H1 (cell line): ENCODE measurements around the gene NXT1. TPM values are rescaled to one million over a fixed set of nuclear protein-coding genes. Genes with fewer than 3 reads are reported as not detected.

Experiments
- CTCF ChIA-PET: fragments of 300-600 bp; sonication (Branson Sonifier 250); formaldehyde crosslinking; loops from one replicate; lab custom pipeline; 2021; ENCODE audit not compliant: partially characterized antibody; lab: Charles Lee
- POLR2A ChIA-PET: fragments of 300-600 bp; sonication (Branson Sonifier 250); formaldehyde crosslinking; loops from one replicate; lab custom pipeline; 2021; ENCODE audit warnings: inconsistent platforms; ENCODE audit not compliant: partially characterized antibody; lab: Charles Lee
- DNase-seq, 2 experiments: peaks; one replicate each; pipeline versions ENCODE4 v3.0.0 to v3.0.0-alpha.2; 2010 to 2022; ENCODE audit warnings: low spot score in 2 of 2, low read depth in 1 of 2, mixed read lengths in 1 of 2
- FAIRE-seq: peaks from 2 replicates; lab custom pipeline; 2011; peaks lifted over from hg19 to GRCh38; lab: Jason Lieb, UNC
- H2AFZ ChIP-seq: 2 replicates; pipeline ENCODE4 v1.8.1; 2012; ENCODE audit warnings: low read length, inconsistent platforms
- H2AK5ac ChIP-seq: 2 replicates; pipeline ENCODE4 v1.6.1; 2013; ENCODE audit warnings: low read depth, low read length
- H2BK120ac ChIP-seq: replicated peaks from 2 replicates; pipeline ENCODE3; 2013; ENCODE audit warnings: low read depth, low read length, inconsistent platforms
- H2BK12ac ChIP-seq: 2 replicates; pipeline ENCODE4 v1.6.1; 2013; ENCODE audit warnings: low read depth, low read length
- H2BK15ac ChIP-seq: 2 replicates; pipeline ENCODE4 v1.6.1; 2013; ENCODE audit warnings: low read length
- H2BK20ac ChIP-seq: 2 replicates; pipeline ENCODE4 v1.6.1; 2013; ENCODE audit warnings: low read length
- H2BK5ac ChIP-seq: 2 replicates; pipeline ENCODE4 v1.6.1; 2013; ENCODE audit warnings: low read depth, low read length
- H3K14ac ChIP-seq: 2 replicates; pipeline ENCODE4 v1.6.1; 2013; ENCODE audit warnings: inconsistent platforms; ENCODE audit not compliant: insufficient read length
- H3K18ac ChIP-seq: 2 replicates; pipeline ENCODE4 v1.6.1; 2013; ENCODE audit warnings: low read length; ENCODE audit errors: extremely low read depth
- H3K23ac ChIP-seq: 2 replicates; pipeline ENCODE4 v1.6.1; 2013; ENCODE audit warnings: inconsistent platforms; ENCODE audit not compliant: insufficient read length
- H3K23me2 ChIP-seq: 2 replicates; pipeline ENCODE4 v1.6.1; 2013; ENCODE audit warnings: low read depth, low read length
- H3K27ac ChIP-seq: 2 replicates; pipeline ENCODE4 v1.6.1; 2011; ENCODE audit warnings: low read depth, low read length, inconsistent platforms
- H3K27me3 ChIP-seq, 4 experiments: replicated peaks in 1 of 4; 1 replicate in 1 of 4; 2 replicates in 3 of 4; pipeline versions ENCODE4 v1.6.1 to v1.8.1; 2011 to 2013; ENCODE audit warnings: low read length in 3 of 4, mild to moderate bottlenecking in 3 of 4, inconsistent platforms in 2 of 4, mixed read lengths in 2 of 4, moderate library complexity in 1 of 4; ENCODE audit not compliant: control insufficient read depth in 3 of 4, insufficient read depth in 3 of 4; ENCODE audit errors: extremely low read depth in 1 of 4
- H3K36me3 ChIP-seq, 4 experiments: 2 replicates each; pipeline versions ENCODE4 v1.6.1 to v1.8.1; 2011 to 2013; ENCODE audit warnings: mild to moderate bottlenecking in 4 of 4, low read length in 3 of 4, moderate library complexity in 2 of 4, control low read depth in 1 of 4, inconsistent platforms in 1 of 4; ENCODE audit not compliant: insufficient read depth in 4 of 4, control insufficient read depth in 2 of 4
- H3K4ac ChIP-seq: replicated peaks from 2 replicates; pipeline ENCODE3; 2013; ENCODE audit warnings: low read length, low read depth, mixed read lengths, inconsistent platforms; ENCODE audit not compliant: insufficient read length
- H3K4me1 ChIP-seq, 4 experiments: replicated peaks in 1 of 4; 1 replicate in 1 of 4; 2 replicates in 3 of 4; pipeline versions ENCODE4 v1.6.1 to v1.8.1; 2011 to 2013; ENCODE audit warnings: low read length in 3 of 4, inconsistent platforms in 2 of 4, mixed read lengths in 1 of 4; ENCODE audit not compliant: insufficient read depth in 4 of 4, control insufficient read depth in 3 of 4
- H3K4me2 ChIP-seq, 2 experiments: 2 replicates each; pipeline versions ENCODE4 v1.6.1 to v1.8.1; 2011 to 2013; ENCODE audit warnings: low read depth in 2 of 2, low read length in 2 of 2, control low read depth in 1 of 2, inconsistent platforms in 1 of 2, mild to moderate bottlenecking in 1 of 2; ENCODE audit not compliant: insufficient read depth in 1 of 2
- H3K4me3 ChIP-seq, 4 experiments: fragments of 200-600, 300-600 bp in 1 of 4; sonication (generic), shearing (Covaris generic), sonication (Bioruptor Twin) in 1 of 4; 2 replicates each; pipeline versions ENCODE4 v1.5.1 to v1.8.1; 2011 to 2016; ENCODE audit warnings: low read length in 4 of 4, low read depth in 3 of 4, control low read depth in 2 of 4, inconsistent platforms in 2 of 4, mild to moderate bottlenecking in 2 of 4, mixed read lengths in 1 of 4, moderate library complexity in 1 of 4; ENCODE audit not compliant: insufficient read depth in 2 of 4; ENCODE audit errors: extremely low read depth in 1 of 4
- H3K56ac ChIP-seq: replicated peaks from 2 replicates; pipeline ENCODE3; 2013; ENCODE audit warnings: low read depth, mild to moderate bottlenecking, mixed read lengths, low read length, inconsistent platforms; ENCODE audit not compliant: insufficient read length
- H3K79me1 ChIP-seq: 2 replicates; pipeline ENCODE4 v1.6.1; 2013; ENCODE audit warnings: low read depth, low read length, control low read depth
- H3K79me2 ChIP-seq, 2 experiments: 2 replicates each; pipeline versions ENCODE4 v1.6.1 to v1.8.1; 2012 to 2013; ENCODE audit warnings: low read length in 2 of 2, mild to moderate bottlenecking in 2 of 2, inconsistent platforms in 1 of 2; ENCODE audit not compliant: insufficient read depth in 2 of 2, control insufficient read depth in 1 of 2
- H3K9ac ChIP-seq, 4 experiments: replicated peaks in 1 of 4; 1 replicate in 1 of 4; 2 replicates in 3 of 4; pipeline versions ENCODE4 v1.6.1 to v1.8.1; 2011 to 2013; ENCODE audit warnings: low read depth in 3 of 4, low read length in 3 of 4, control low read depth in 2 of 4, mild to moderate bottlenecking in 2 of 4, moderate library complexity in 2 of 4, inconsistent platforms in 1 of 4; ENCODE audit errors: extremely low read depth in 1 of 4
- H3K9me3 ChIP-seq, 2 experiments: 2 replicates each; pipeline versions ENCODE4 v1.6.1 to v1.8.1; 2012 to 2013; ENCODE audit warnings: mild to moderate bottlenecking in 2 of 2, moderate library complexity in 2 of 2, control low read depth in 1 of 2, inconsistent platforms in 1 of 2, low read depth in 1 of 2, low read length in 1 of 2, mixed read lengths in 1 of 2; ENCODE audit not compliant: insufficient read depth in 2 of 2
- H4K20me1 ChIP-seq, 2 experiments: replicated peaks in 1 of 2; 2 replicates each; pipeline versions ENCODE3 to v1.8.1; 2011 to 2013; ENCODE audit warnings: inconsistent platforms in 2 of 2, low read length in 2 of 2, mild to moderate bottlenecking in 1 of 2; ENCODE audit not compliant: insufficient read depth in 2 of 2, control insufficient read depth in 1 of 2
- H4K5ac ChIP-seq: 2 replicates; pipeline ENCODE4 v1.6.1; 2013; ENCODE audit warnings: low read length, low read depth, mixed read lengths, inconsistent platforms; ENCODE audit not compliant: insufficient read length
- H4K8ac ChIP-seq: 2 replicates; pipeline ENCODE4 v1.8.0; 2013; ENCODE audit warnings: mild to moderate bottlenecking, moderate library complexity, low read length, inconsistent platforms; ENCODE audit not compliant: insufficient read depth; ENCODE audit errors: extremely low read depth
- H4K91ac ChIP-seq: replicated peaks from 2 replicates; pipeline ENCODE3; 2013; ENCODE audit warnings: low read length, mixed read lengths, inconsistent platforms; ENCODE audit not compliant: insufficient read length
- CREB1 ChIP-seq: IDR thresholded peaks from 2 replicates; pipeline ENCODE4 v1.6.1; 2012; ENCODE audit warnings: inconsistent platforms
- POLR2A ChIP-seq, 2 experiments: IDR thresholded peaks; 1 replicate in 1 of 2; 2 replicates in 1 of 2; pipeline ENCODE4 v1.6.1; 2011; ENCODE audit warnings: low read depth in 2 of 2, low read length in 2 of 2, mild to moderate bottlenecking in 2 of 2; ENCODE audit errors: control extremely low read depth in 1 of 2
- SP4 ChIP-seq: IDR thresholded peaks from 2 replicates; pipeline ENCODE4 v1.6.1; 2012; ENCODE audit warnings: low read length, inconsistent platforms
- WGBS, 2 experiments: shearing (Covaris generic) in 1 of 2; methylation state at CpG; one replicate each; pipeline versions ENCODE4 v1.1.6 to v1.1.7; 2013 to 2015; ENCODE audit warnings: low lambda C conversion rate in 2 of 2, mixed read lengths in 2 of 2, inconsistent platforms in 1 of 2, low coverage in 1 of 2, missing lambda C conversion rate in 1 of 2; ENCODE audit not compliant: insufficient replicate concordance in 2 of 2, insufficient coverage in 1 of 2, insufficient read length in 1 of 2; ENCODE audit errors: extremely low coverage in 1 of 2, missing lambda C conversion rate in 1 of 2; 5-methylcytosine and 5-hydroxymethylcytosine counted together
- polyA plus RNA-seq, 7 experiments: library from polyadenylated mRNA; depleted of rRNA in 3 of 7; stranded (reverse) in 5 of 7; unstranded in 2 of 7; fragments of >200 nt in 5 of 7; fragments of 200-250 nt in 2 of 7; gene quantifications; 1 replicate in 5 of 7; 2 replicates in 1 of 7; 4 replicates in 1 of 7; pipeline versions ENCODE4 v1.2.1 to v1.2.3, GENCODE V29; 2011 to 2013; ENCODE audit warnings: missing spikeins in 2 of 7, mixed read lengths in 2 of 7
- total RNA-seq: library from RNA; stranded (reverse); fragmentation: NEBNext Ultra II Directional; extraction: Animal tissue kit (Norgen Biotek cat#: 25700); gene quantifications from 2 replicates; pipeline ENCODE4 v1.2.1, GENCODE V29; 2021

The NXT1 gene
- total and polyA plus RNA-seq, 2 of the 8 experiments (the other 6 are each of a cell fraction or from before 2014, with no cell fraction given), result 23.1 to 26.5 TPM

DNA sequence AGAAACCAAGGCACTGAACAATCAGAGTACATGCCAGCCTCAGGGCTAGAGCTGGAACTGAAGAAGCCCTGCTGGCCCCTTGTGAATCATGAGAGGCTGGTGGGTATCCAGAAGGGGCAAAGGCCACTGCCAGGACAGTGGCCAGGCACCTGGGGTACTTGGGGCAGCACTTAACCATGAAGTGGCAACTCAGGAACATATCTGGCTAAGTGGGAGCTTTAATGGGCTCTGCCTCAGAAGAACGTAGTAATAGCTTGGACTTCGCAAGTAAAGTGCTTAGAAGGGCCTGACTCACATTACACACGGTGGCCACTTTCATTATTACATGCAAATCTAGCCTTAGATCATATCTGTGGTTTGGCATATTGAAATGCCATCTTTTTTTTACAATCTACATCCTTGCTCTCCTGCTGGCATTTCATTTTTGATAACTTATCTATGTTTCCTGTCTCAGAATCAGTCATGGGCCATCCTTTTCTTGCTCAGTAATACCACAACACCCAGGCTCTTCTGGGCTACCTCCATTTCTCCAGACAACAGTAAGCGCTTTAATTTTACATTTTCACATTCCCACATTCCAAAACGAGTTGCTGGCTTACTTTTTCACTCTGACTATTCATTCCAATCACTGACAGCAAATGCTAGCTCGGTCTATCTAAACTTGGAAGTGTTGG lies 49.1 kb downstream of the NXT1 start:
- Histone ChIP-seq H3K27ac (no peak overlapping the region), H3K36me3 (peaks cover 0 to 13% (median 4%) of the 10 kb centered on the region in 4 experiments; a peak in 6 of 8 replicates), H4K91ac (no peak overlapping the region), H4K5ac (no peak overlapping the region), H2BK20ac (no peak overlapping the region), H2AK5ac (no peak overlapping the region), H3K18ac (no peak overlapping the region), H3K56ac (no peak overlapping the region), H3K79me1 (peaks cover 7% of the 10 kb centered on the region), H2BK12ac (no peak overlapping the region), H2BK120ac (no peak overlapping the region), H4K20me1 (peaks cover 0 to 5% of the 10 kb centered on the region in 2 experiments), H4K8ac (no peak overlapping the region), H2AFZ (no peak overlapping the region), H2BK15ac (no peak overlapping the region), H3K9me3 (no peaks in the 10 kb centered on the region), H3K4ac (no peak overlapping the region), H3K4me2 (no peak overlapping the region), H3K27me3 (no peaks in the 10 kb centered on the region), H3K4me3 (no peak overlapping the region), H3K14ac (no peak overlapping the region), H3K9ac (no peak overlapping the region), H3K23me2 (no peaks in the 10 kb centered on the region), H3K23ac (no peak overlapping the region), H3K4me1 (peaks cover 0 to 2% (median 0%) of the 10 kb centered on the region in 4 experiments; a peak in 1 of 7 replicates), H3K79me2 (peaks cover 0 to 36% of the 10 kb centered on the region in 2 experiments; a peak in 3 of 4 replicates), H2BK5ac (no peak overlapping the region)
- FAIRE-seq (no peak), DNase-seq (no peak)
- CTCF ChIA-PET, result interaction anchor here (0.7 to 2.6 kb wide), 5 partner anchors 16 to 552 kb away, joined by 3 to 9 read pairs (median 4); partner anchors contain the start of gene NAPB
- TF ChIP-seq POLR2A (IDR thresholded peaks at IDR 0.05; ENCODE audit: control extremely low read depth in 1 of 2, low read depth in 2 of 2, low read length in 2 of 2), result no peak
- no peak for TF ChIP-seq CREB1
- no peak for TF ChIP-seq SP4
- WGBS, 2 experiments, result 92% methylated on average over 6 of the region's 6 CpGs; no CpG with 5 or more reads in 1 of the 2 experiments
- POLR2A ChIA-PET, result interaction anchor here (1.3 kb wide), 1 partner anchor 21 kb away, joined by 5 read pairs; no protein-coding TSS in a partner anchor
